A549 (cell line): ENCODE data around the gene SOX5. TPM values are rescaled to one million over a fixed set of nuclear protein-coding genes. Genes with fewer than 3 reads are reported as not detected.

Experiments
- ATAC-seq, 2 experiments: fragments of 200-7000 bp in 1 of 2; fragments of >200 bp in 1 of 2; cut with Nextera tagmentation in 1 of 2; cut with Tn5 transposase in 1 of 2; 3 replicates each; pipeline versions ENCODE4 v1.8.0 to v1.9.1; 2018 to 2020; ENCODE audit warnings: mild to moderate bottlenecking in 1 of 2, moderate library complexity in 1 of 2
- CTCF ChIA-PET: fragments of 300-600 bp; sonication (Branson Sonifier 250); formaldehyde crosslinking; extraction: SDS; loops from one replicate; lab custom pipeline; 2021; ENCODE audit warnings: antibody characterized with exemption, inconsistent platforms; lab: Yijun Ruan, JAX
- POLR2A ChIA-PET: fragments of 350-600 bp; formaldehyde crosslinking; extraction: SDS; loops from one replicate; lab custom pipeline; 2021; ENCODE audit warnings: antibody characterized with exemption, inconsistent platforms; lab: Yijun Ruan, JAX
- DNase-seq, 2 experiments: peaks; one replicate each; pipeline versions ENCODE4 v3.0.0 to v3.0.0-alpha.2; 2011 to 2016; ENCODE audit warnings: low read depth in 1 of 2, low spot score in 1 of 2
- FAIRE-seq: peaks from 2 replicates; lab custom pipeline; 2011; peaks lifted over from hg19 to GRCh38; lab: Jason Lieb, UNC
- H3K27ac ChIP-seq, 2 experiments: fragments of >200 bp; sonication (Bioruptor Twin); formaldehyde crosslinking; 3 replicates each; pipeline ENCODE4 v1.5.1; 2016 to 2017
- H3K4me1 ChIP-seq: fragments of >200 bp; sonication (Bioruptor Twin); formaldehyde crosslinking; 3 replicates; pipeline ENCODE4 v1.6.1; 2016
- H3K4me2 ChIP-seq: fragments of >200 bp; sonication (Bioruptor Twin); formaldehyde crosslinking; 3 replicates; pipeline ENCODE4 v1.6.1; 2016
- H3K4me3 ChIP-seq: fragments of >200 bp; sonication (Bioruptor Twin); formaldehyde crosslinking; 3 replicates; pipeline ENCODE4 v1.5.1; 2016
- H3K9me3 ChIP-seq: fragments of >200 bp; sonication (Bioruptor Twin); formaldehyde crosslinking; 3 replicates; pipeline ENCODE4 v1.6.1; 2016
- ATOH8 ChIP-seq: fragments of 250-450 bp; sonication (Bioruptor Pico); IDR thresholded peaks from 2 replicates; pipeline ENCODE4 v1.5.0; 2020; ENCODE audit warnings: low read depth, mild to moderate bottlenecking, moderate library complexity
- BHLHE40 ChIP-seq: IDR thresholded peaks from 2 replicates; pipeline ENCODE4 v1.6.1; 2012; ENCODE audit warnings: low read depth, low read length, inconsistent platforms
- CBX2 ChIP-seq: fragments of 200-600 bp; sonication (generic); IDR thresholded peaks from 2 replicates; pipeline ENCODE4 v1.6.1; 2016; ENCODE audit warnings: low read depth, mild to moderate bottlenecking, borderline replicate concordance
- E2F6 ChIP-seq: IDR thresholded peaks from 2 replicates; pipeline ENCODE4 v1.6.1; 2012; ENCODE audit warnings: low read depth, borderline replicate concordance
- EHF ChIP-seq: fragments of 250-450 bp; sonication (Bioruptor Pico); IDR thresholded peaks from 2 replicates; pipeline ENCODE4 v1.5.0; 2020; ENCODE audit warnings: mild to moderate bottlenecking
- EHMT2 ChIP-seq: fragments of 200-600 bp; sonication (generic); IDR thresholded peaks from 2 replicates; pipeline ENCODE4 v1.6.1; 2016; ENCODE audit warnings: antibody characterized with exemption, low read depth, mild to moderate bottlenecking, moderate library complexity
- ESRRA ChIP-seq: fragments of 150-350 bp; IDR thresholded peaks from 2 replicates; pipeline ENCODE4 v1.6.1; 2014; ENCODE audit warnings: mild to moderate bottlenecking, low read length, borderline replicate concordance
- FOSB ChIP-seq: fragments of 250-450 bp; sonication (Bioruptor Pico); IDR thresholded peaks from 2 replicates; pipeline ENCODE4 v1.5.0; 2020; ENCODE audit warnings: mild to moderate bottlenecking, moderate library complexity
- HDAC2 ChIP-seq: fragments of 200-600 bp; sonication (generic); IDR thresholded peaks from 2 replicates; pipeline ENCODE4 v1.6.1; 2016
- HEYL ChIP-seq: fragments of 250-450 bp; sonication (Bioruptor Pico); IDR thresholded peaks from 2 replicates; pipeline ENCODE4 v1.8.0; 2021; ENCODE audit warnings: mild to moderate bottlenecking, moderate library complexity
- HMGXB4 ChIP-seq: fragments of 250-450 bp; sonication (Bioruptor Pico); IDR thresholded peaks from 2 replicates; pipeline ENCODE4 v1.5.0; 2021; ENCODE audit warnings: mild to moderate bottlenecking, moderate library complexity, borderline replicate concordance
- HOXA7 ChIP-seq: fragments of 250-450 bp; sonication (Bioruptor Pico); IDR thresholded peaks from 2 replicates; pipeline ENCODE4 v1.5.0; 2020; ENCODE audit warnings: mild to moderate bottlenecking, moderate library complexity
- JUN ChIP-seq, 2 experiments: fragments of >200 bp; sonication (Bioruptor Twin); formaldehyde crosslinking; IDR thresholded peaks; 2 replicates in 1 of 2; 3 replicates in 1 of 2; pipeline ENCODE4 v1.6.1; 2016 to 2017
- JUNB ChIP-seq: fragments of >200 bp; sonication (Bioruptor Twin); formaldehyde crosslinking; IDR thresholded peaks from 2 replicates; pipeline ENCODE4 v1.6.1; 2016
- MAX ChIP-seq: IDR thresholded peaks from 2 replicates; pipeline ENCODE4 v1.6.1; 2012
- MAZ ChIP-seq: fragments of 150-350 bp; IDR thresholded peaks from 2 replicates; pipeline ENCODE4 v1.6.1; 2014; ENCODE audit warnings: antibody characterized with exemption, low read depth, low read length, borderline replicate concordance
- MYC ChIP-seq: IDR thresholded peaks from 2 replicates; pipeline ENCODE4 v1.6.1; 2012; ENCODE audit warnings: mild to moderate bottlenecking, inconsistent platforms, low read length, improper control_type of control experiment, borderline replicate concordance
- PBX3 ChIP-seq: IDR thresholded peaks from 2 replicates; pipeline ENCODE4 v1.6.1; 2012
- PHF8 ChIP-seq: fragments of 200-600 bp; sonication (generic); IDR thresholded peaks from 2 replicates; pipeline ENCODE4 v1.6.1; 2016; ENCODE audit warnings: low read depth, mild to moderate bottlenecking, antibody characterized with exemption, moderate library complexity, borderline replicate concordance
- POLR2A ChIP-seq: IDR thresholded peaks from 2 replicates; pipeline ENCODE4 v1.6.1; 2012; ENCODE audit warnings: mild to moderate bottlenecking, low read length
- RAD21 ChIP-seq, 2 experiments: fragments of >200 bp in 1 of 2; sonication (Bioruptor Twin) in 1 of 2; formaldehyde crosslinking in 1 of 2; IDR thresholded peaks in 1 of 2; conservative IDR thresholded peaks in 1 of 2; 2 replicates in 1 of 2; 3 replicates in 1 of 2; pipeline ENCODE4 v1.6.1; 2012 to 2018; ENCODE audit warnings: inconsistent platforms in 1 of 2
- RCOR1 ChIP-seq: fragments of 150-350 bp; IDR thresholded peaks from 2 replicates; pipeline ENCODE4 v1.6.1; 2014; ENCODE audit warnings: antibody characterized with exemption, low read length, low read depth
- REST ChIP-seq: fragments of 200-600 bp; sonication (generic); IDR thresholded peaks from 2 replicates; pipeline ENCODE4 v1.6.1; 2016; ENCODE audit warnings: antibody characterized with exemption, mild to moderate bottlenecking, moderate library complexity
- RNF2 ChIP-seq: fragments of 200-600 bp; sonication (generic); IDR thresholded peaks from 2 replicates; pipeline ENCODE4 v1.6.1; 2016; ENCODE audit warnings: low read depth, mild to moderate bottlenecking, antibody characterized with exemption, moderate library complexity, borderline replicate concordance
- SREBF2 ChIP-seq: fragments of 450-650 bp; IDR thresholded peaks from 2 replicates; pipeline ENCODE4 v1.6.1; 2014; ENCODE audit warnings: mild to moderate bottlenecking, moderate library complexity
- ZFP36 ChIP-seq: fragments of 450-650 bp; IDR thresholded peaks from 2 replicates; pipeline ENCODE4 v1.6.1; 2014; ENCODE audit warnings: borderline replicate concordance; ENCODE audit not compliant: partially characterized antibody
- ZSCAN20 ChIP-seq: fragments of 250-450 bp; sonication (Bioruptor Pico); IDR thresholded peaks from 2 replicates; pipeline ENCODE4 v1.8.0; 2022; ENCODE audit warnings: mild to moderate bottlenecking, moderate library complexity
- WGBS: methylation state at CpG from one replicate; pipeline ENCODE4 v1.1.6; 2017; ENCODE audit errors: missing lambda C conversion rate; 5-methylcytosine and 5-hydroxymethylcytosine counted together
- polyA plus RNA-seq, 4 experiments: library from polyadenylated mRNA; depleted of rRNA in 3 of 4; stranded (reverse); fragments of >200 nt; fragmentation: RNase III in 1 of 4; extraction: RNeasy Plus Mini Kit Qiagen cat#74134 plus additional on column Dnase treatment in 1 of 4; gene quantifications; 2 replicates in 3 of 4; 3 replicates in 1 of 4; pipeline ENCODE4 v1.2.3, GENCODE V29; 2011 to 2017

SOX5 gene
- polyA plus RNA-seq, 2 of the 4 experiments (the other 2 are of a cell fraction): not detected

- no peak overlapping the region for H3K4me2 ChIP-seq
- 2% methylated on average over 3 of the region's 3 CpGs for whole genome bisulfite sequencing
- ATAC-seq (no peak), DNase-seq (no peak), FAIRE-seq (no peak)
- TF ChIP-seq POLR2A (no peak), EHMT2 (no peak), RNF2 (no peak), REST (no peak), ATOH8 (CRISPR knock-in tag) (no peak), ESRRA (no peak), MAX (no peak), RCOR1 (no peak), MYC (no peak), JUN (IDR thresholded peaks at IDR 0.05) (no peak), PBX3 (no peak), ZSCAN20 (CRISPR knock-in tag) (no peak), HDAC2 (no peak), SREBF2 (no peak), ZFP36 (no peak)
- H3K9me3 ChIP-seq: no peaks in the 10 kb centered on the region
- ChIA-PET POLR2A (no interaction called here), CTCF (no interaction called here)
- H3K27ac ChIP-seq: no peak overlapping the region
- H3K4me1 ChIP-seq: no peaks in the 10 kb centered on the region
- H3K4me3 ChIP-seq: no peak overlapping the region
Observed at GRCh38 chr12:23862701-23863100, 86.8 kb downstream of the SOX5 start.

- Histone ChIP-seq H3K4me2 (no peak overlapping the region), H3K27ac (no peak overlapping the region), H3K4me3 (no peak overlapping the region), H3K9me3 (no peaks in the 10 kb centered on the region), H3K4me1 (no peaks in the 10 kb centered on the region)
- ChIA-PET POLR2A (no interaction called here), CTCF (interaction anchor here (0.9 kb wide), 1 partner anchor 12 kb away, joined by 3 read pairs; no protein-coding TSS in a partner anchor)
- 0% methylated on average over 1 of the region's 1 CpG for WGBS
- FAIRE-seq (no peak), DNase-seq (no peak), ATAC-seq (no peak)
- TF ChIP-seq CBX2 (no peak), RCOR1 (no peak), PHF8 (no peak), ZSCAN20 (CRISPR knock-in tag) (no peak), EHF (CRISPR knock-in tag) (no peak), ESRRA (no peak), MAZ (no peak), JUNB (no peak), HEYL (CRISPR knock-in tag) (no peak), HMGXB4 (CRISPR knock-in tag) (no peak), FOSB (CRISPR knock-in tag) (no peak), HOXA7 (CRISPR knock-in tag) (no peak), E2F6 (no peak), JUN (IDR thresholded peaks at IDR 0.05) (no peak), RAD21 (conservative IDR thresholded peaks at IDR 0.05 in 1 of 2, IDR thresholded peaks at IDR 0.05 in 1 of 2) (no peak), ATOH8 (CRISPR knock-in tag) (no peak), BHLHE40 (no peak)
Observed at GRCh38 chr12:23860019-23860418, 89.5 kb downstream of the SOX5 start.
